CD4-positive, alpha-beta T cell treated with Interleukin-6 at 100 ng/mL for 8 hours (primary cell): ENCODE results near the gene AFG3L2.

Experiments
- DNase-seq: peaks from one replicate; pipeline ENCODE4 v3.0.0-alpha.2; 2020; ENCODE audit warnings: mixed read lengths, low spot score

Gene AFG3L2

DNA sequence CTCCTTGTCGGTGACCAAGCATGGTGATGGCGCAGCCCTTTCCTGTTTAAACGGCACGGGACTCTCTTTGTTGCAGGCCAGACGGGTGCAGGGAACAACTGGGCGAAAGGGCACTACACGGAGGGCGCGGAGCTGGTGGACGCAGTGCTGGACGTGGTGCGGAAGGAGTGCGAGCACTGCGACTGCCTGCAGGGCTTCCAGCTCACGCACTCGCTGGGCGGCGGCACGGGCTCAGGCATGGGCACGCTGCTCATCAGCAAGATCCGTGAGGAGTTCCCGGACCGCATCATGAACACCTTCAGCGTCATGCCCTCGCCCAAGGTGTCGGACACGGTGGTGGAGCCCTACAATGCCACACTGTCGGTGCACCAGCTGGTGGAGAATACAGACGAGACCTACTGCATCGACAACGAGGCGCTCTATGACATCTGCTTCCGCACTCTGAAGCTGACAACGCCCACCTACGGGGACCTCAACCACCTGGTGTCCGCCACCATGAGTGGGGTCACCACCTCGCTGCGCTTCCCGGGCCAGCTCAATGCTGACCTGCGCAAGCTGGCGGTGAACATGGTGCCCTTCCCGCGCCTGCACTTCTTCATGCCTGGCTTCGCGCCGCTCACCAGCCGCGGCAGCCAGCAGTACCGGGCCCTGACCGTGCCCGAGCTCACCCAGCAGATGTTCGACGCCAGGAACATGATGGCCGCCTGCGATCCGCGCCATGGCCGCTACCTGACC, 51.9 kb downstream of the AFG3L2 start:
- DNase-seq, result no peak

DNA sequence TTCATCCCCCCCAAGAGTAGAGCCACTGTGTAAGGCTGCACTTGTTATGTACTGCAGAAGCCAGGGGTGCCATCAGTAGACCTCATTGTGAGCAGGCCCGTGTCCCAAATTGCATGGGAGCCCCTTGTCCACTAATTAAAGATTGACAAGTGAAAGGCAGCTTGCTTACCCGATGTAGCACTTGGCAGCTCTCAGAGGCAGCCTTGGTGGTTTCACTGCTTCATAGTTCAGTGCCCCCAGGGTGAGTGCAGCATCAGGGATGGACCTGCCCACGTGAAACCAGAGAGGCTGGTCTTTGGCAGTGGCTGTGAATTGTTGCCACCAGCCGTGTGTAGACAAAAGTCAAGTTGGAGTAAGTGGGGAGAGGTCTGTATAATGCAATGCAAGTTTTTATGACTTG, 55.7 kb downstream of the AFG3L2 start:
- DNase-seq, result no peak

DNA sequence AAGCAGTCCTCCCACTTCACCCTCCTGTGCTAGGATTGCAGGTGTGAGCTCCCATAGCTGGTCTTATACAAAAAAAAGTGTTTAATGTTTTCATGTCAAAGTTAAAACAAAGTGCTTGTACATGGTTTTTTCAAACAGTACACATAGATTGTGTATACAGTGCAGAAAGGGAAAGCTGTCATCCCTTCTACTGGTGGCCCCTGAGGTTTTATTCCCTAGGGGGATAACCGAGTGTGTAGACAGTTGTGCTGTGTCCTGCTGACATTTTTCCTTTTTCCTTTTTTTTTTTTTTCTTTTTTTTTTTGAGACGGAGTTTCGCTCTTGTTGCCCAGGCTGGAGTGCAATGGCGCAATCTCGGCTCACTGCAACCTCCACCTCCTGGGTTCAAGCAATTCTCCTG, 58.2 kb downstream of the AFG3L2 start:
- DNase-seq, result no peak

DNA sequence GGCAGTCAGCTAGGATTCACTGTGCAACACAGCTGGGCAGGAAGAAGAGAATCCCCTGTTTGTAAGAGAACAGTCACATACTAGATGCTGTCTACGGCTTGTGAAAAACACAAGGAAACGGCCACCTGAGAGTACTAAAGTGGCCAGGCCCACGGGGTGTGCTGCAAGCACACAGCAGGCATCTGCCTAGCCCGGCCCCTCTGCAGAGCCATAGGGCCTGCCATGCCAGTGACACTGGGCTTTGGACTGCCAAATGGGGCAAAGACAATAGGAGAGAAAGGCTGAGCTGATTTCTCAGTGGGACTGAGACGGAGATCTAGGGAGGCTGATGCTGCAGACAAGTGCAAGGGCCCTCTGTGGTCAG, 58.7 kb downstream of the AFG3L2 start:
- DNase-seq, result no peak

DNA sequence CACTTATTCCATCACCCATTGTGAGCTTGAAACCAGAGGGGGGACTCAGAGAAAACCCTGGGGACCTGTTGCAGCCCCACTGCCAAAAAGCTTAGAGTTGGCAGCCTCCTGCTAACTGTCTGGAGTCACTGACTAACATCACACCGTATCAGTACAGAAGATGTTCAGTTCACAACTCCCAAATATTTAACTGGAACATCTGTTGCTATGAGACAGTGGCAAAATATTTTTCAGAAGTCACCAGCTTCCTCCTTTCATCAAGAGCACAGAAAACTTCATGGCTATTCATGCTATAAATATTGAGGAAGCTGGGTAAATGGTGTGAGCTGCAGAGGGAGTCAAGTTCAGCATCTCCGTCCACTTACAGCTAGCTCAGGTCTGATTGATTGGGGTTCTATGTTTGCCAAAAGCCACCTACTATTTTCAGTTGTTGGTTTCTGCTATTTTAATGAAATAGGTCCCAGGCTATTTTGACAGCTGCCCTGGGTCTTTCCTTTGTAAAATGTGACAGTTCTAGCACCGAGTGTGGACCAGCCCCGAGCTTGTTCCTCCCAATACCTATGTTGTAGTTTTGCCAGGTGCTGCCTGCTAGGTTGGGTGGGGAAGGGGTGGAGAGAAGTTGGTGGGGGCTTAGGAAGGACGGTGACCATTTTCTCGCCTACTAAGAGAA, 59.2 kb downstream of the AFG3L2 start:
- no peak for DNase-seq

DNA sequence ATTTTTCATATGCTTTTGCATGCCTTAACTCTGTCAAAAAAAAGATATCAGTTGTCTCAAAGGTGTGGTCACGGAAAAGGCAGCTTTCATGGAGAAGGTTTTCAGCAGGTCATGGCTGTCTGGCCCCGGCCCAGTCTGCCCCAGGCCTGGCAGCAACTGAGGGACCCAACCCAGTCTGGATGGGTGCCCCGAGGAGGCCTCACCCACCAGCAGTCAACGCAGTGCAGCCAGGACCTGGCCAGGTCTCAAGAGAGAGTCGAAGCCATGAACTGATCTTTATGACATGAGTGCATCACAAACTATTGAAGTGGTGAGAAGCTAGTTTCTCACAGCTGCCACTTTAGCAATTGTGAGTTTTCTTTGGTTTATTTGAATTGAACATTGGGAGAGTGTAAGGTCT, 61.1 kb downstream of the AFG3L2 start:
- DNase-seq, result no peak

DNA sequence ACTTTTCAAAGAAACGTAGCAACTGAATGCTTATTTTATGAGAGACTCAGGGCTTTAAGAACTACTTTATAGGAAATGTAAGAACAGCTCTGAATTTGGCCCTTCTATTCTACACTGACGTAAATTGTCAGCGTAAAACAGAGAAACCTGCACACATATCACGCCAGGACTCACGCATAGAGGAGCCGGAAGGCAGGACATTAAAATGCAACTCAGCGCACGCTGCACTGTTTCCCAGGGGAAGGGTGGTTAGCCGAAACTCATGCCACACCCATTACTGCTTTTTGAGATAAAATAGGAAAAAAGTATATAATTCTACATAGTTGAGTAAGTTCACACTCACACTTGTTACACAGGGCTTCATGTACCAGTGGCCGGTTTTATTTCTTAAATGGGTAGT, 61.5 kb downstream of the AFG3L2 start:
- no peak for DNase-seq

DNA sequence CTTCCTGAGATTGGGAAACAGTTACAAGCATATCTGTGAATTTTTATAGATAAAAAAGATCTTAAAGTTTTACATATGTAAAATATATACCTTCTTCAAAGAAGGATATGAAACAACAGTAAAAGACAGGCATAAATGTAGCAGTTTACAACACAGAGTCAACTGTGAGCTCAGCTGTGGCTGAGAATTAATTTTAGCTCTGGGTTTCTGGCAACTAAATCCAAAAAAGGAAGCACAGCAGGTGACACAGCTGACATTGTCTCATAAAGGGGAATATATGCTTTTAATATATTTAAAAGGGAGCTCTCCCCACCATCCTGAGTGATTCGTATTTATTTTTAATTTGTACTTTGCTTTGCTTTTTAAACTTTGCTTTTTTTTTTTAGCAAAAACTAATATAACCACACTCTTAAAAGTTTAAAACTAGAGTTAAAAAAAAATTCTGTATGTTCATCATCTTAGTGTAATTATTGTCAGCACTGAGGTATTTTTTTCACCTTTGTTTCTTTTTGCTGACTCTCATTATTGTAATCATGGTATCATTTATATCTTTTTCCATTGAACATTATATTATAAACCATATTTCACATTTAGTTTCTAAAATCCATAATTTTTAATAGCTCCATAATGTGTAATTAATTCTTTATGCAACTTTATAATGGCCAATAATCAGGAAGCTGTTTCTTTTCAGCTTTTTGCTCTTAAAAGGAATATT, 62.3 kb downstream of the AFG3L2 start:
- DNase-seq, result no peak

DNA sequence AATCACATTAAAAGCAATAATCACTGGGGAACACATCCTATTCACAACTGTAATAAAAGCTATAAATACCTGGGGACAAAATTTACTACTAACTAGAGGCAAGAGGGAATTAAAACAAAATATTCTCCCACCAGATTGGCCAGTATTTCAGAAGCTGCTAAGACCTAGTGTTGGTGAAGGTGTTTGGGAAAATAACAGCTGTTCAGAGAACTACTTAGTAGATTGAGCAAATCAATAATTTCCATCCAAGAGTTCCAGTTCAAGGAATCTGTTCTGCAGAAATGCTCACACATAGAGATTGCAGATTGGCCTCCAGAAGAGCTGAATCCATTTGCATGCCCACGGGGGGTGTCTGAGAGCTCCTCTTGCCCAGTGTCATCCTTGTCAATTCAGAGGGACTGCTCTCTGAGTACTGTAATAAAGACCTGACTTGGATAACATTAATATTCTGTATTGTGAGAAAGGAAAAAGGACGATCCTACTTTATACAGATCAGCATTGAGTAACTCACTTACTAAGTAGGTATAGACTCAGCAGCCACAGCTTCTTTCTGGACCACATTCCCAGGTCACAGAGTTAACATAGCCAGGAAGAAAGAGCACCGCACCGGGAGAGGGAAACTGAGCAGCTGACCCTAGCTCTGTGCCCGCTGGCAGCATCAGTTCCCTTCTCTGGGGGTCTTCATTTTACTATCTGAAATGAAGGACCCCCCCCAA, 63.3 kb downstream of the AFG3L2 start:
- no peak for DNase-seq

DNA sequence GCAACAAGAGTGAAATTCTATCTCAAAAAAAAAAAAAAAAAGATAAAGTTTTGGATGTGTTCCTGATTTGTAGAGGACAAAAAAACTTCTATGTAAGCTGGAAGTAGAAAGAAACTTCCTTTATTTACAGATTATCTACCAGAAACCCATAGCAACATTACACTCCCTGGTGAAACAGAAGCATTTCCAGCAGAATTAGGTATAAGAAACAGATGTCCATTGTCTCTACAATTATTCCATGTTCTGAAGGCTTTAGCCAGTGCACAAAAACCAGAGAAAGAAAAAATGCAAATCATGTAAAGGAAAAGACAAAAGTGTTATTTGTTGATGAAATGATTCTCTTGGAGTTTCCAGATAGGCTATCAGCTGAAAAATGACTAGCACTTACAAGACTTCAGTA, 64.1 kb downstream of the AFG3L2 start:
- DNase-seq, result no peak

DNA sequence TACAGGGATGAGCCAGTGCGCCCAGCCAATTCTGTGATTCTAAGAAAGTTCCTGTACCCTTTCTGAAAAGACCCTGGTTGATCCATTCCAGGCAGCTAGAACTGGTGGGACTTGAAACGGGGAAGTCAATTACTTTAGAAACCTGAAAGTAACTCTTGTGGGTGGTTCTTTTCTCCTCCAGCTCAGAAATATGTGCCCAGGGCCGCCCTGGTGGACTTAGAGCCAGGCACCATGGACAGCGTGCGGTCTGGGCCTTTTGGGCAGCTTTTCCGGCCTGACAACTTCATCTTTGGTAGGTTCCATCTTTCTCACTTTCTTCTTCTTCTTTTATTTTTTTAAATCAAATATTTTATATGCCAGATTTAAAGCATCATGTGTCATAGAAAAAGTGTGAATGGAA, 66.3 kb downstream of the AFG3L2 start:
- DNase-seq, result no peak

DNA sequence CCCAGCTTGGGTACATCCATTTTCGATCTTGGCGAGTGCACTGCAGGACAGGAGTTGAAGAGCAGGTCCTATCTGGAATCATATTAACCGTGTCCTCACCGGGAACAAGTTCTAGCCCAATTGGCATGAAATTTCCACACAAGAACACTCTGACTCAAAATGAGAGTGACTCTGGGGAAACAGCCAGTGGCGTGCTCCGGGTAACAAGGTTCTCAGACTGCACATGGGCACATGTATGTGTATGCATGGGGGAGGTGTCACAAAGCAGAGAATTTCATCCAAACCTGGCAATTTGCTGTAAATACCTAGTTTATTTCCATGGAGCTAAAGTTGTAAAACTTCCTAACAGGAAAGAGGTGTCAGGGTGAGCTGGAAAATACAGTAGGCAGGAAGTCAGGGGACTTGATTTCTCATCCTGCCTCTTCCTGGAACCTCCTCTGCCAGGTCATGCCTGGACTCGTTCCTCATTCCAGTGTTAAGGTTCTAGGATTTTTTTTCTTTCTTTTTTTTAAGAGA, 67.3 kb downstream of the AFG3L2 start:
- DNase-seq, result no peak

DNA sequence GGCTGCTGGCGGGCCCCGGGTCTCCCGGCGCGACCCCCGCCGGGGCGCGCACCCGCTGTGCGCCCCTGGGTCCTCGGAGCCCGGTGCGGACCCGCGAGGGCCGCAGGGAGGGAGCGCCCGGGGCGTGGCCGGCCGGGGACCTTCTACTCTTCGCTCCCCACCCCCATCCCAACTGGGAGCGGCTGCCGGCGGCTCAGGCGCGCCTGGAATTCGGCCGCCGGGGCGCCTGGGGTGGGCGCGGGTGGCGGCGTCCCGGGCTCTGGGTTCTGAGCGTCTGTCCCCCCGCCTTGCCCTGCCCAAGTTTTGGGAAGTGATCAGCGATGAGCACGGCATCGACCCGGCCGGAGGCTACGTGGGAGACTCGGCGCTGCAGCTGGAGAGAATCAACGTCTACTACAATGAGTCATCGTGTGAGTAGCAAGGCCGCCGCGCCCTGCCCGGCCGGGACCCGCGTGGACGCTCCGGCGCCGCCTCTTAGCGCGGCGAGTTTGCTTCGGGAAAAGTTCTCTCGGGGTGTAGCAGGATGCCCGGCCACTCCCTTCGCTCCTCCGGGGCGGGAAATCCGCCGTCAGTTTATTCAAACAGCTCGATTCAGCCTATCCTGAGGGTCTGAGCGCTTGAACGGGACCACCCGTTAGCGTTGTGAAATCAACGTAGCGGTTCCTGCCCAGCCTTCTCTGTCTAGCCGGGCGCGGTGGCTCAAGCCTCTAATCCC, 68.5 kb downstream of the AFG3L2 start:
- DNase-seq, result no peak

DNA sequence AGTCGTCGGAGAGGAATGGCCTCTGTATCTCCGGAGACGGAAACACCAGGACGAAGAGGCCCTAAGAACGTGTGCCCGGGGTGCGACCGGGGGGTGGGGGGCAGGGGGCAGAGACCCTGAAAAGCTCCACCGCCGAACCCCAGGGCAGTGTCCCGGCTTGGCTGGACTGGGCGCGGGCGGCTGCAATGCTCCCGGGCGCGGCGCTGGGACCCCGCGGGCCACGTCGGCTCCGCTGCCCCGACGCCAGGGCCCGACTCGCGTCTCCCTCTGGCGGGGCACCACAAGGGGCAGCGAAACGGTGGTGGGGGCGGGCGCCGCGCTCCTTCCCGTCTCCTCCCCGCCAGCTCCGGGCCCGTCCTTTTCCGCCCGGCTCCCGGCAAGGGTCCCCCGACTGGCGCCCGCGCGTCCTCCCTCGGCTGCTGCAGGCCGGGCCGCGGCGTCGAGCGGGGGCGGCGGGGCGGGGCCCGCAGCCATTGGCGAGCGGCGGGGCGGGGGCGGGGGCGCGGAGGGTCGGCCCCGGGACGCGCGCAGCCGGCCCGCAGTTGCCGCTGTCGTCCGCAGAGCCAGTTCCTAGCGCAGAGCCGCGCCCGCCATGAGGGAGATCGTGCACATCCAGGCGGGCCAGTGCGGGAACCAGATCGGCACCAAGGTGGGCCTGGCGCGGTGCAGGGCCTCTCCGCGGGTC, 69.2 kb downstream of the AFG3L2 start, which contains the start of gene TUBB6:
Gene TUBB6 (plus strand): TSS at position 541 of the 685 bp plus-strand sequence. CDS start 52 bp downstream, at position 593.
- DNase-seq, result no peak

DNA sequence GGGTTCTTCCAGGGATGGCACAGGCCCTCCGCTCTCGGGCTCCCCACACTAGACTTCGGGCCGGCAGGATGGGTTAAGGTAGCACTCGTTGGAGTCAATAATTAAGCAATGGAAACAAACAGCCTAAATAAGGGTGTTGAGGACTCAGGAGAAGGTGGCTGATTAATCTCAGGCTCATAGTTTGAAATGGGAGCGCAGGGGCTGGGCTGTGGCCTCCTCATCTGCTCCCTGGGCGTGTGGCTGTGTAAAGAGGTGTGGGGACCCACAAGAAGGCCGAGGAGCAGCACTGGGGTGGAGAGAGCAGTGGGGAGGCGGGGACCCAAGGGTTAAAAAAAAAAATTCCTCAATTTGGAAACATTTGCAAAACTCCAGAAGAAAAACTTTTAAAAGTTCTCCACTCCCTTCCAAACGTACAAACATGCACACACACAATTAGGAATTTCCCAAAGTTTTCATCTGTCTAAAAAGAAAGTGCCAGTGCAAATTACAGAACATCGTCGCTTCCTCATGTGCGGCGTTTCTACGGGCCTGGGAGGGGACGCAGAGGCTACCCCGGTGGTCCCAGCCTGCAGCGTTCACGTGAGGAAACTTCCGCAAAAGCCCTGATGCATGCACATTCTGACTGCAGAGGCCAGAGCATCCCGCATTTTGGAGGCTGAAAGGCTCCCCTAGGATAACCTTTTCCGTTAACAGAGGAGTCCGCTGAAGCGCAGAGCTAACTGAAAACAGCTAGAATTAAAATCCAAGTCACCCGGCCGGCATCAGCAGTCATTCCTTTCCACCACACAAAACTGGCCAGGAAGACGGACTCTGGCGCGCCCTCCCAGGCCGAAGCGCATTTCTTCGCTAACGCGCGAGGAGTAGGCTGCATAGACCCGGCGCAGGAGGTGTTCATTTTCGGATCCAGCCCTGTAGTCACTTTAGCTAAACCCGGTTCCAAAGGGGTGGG, 70.0 kb downstream of the AFG3L2 start:
- no peak for DNase-seq

DNA sequence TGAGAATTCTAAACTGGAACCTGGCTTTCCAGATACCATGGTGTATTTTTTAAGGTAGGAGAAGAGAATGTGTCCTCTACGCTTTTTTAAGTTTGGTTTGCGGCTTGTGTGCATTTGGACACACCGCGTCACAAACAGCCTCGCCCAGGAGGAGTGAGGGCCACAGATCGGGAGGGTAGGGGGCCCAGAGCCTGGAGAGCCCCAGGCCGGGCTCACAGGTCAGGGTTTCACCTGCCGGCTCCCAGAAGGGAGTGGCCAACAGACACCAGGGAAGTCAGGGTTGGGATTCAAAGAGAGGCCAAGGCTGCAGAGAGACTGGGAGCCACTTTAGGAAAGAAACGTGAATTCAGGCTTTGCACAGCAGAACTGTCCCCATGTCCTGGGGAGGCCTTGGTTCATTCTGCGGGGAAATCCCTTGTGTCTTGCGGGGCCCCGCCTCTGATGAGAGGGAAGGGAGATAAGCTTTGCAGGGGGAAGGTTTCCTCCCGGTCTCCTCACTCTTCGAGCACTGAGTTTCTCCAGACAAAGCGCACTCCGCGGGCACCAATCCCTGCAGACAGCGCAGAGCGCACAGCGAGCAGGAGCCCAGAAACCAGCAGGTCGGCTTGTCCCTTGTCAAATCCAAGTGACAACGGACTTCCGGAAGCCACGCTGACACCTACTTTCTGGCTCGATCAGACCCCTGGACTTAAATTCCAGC, 70.9 kb downstream of the AFG3L2 start:
- DNase-seq, result no peak

DNA sequence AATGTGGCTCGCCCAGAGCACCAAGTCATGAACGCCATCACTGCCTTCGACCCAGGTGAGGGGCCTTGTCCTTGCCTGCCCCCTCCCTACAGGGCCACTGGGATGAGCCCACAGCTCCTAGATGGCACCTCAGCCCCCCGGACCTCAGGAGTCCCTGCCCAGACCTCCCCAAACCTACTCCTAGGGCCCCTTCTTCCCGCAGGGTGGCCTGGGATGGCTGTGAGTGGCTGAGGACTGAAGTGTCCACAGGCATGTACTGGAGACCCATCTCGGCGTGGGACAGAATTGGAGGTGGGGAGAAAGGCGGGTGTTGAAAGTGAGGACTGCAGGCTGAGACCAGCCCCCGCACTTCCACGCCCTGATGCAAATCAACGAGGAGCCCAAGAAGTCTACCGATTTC, 71.8 kb downstream of the AFG3L2 start:
- DNase-seq, result no peak

DNA sequence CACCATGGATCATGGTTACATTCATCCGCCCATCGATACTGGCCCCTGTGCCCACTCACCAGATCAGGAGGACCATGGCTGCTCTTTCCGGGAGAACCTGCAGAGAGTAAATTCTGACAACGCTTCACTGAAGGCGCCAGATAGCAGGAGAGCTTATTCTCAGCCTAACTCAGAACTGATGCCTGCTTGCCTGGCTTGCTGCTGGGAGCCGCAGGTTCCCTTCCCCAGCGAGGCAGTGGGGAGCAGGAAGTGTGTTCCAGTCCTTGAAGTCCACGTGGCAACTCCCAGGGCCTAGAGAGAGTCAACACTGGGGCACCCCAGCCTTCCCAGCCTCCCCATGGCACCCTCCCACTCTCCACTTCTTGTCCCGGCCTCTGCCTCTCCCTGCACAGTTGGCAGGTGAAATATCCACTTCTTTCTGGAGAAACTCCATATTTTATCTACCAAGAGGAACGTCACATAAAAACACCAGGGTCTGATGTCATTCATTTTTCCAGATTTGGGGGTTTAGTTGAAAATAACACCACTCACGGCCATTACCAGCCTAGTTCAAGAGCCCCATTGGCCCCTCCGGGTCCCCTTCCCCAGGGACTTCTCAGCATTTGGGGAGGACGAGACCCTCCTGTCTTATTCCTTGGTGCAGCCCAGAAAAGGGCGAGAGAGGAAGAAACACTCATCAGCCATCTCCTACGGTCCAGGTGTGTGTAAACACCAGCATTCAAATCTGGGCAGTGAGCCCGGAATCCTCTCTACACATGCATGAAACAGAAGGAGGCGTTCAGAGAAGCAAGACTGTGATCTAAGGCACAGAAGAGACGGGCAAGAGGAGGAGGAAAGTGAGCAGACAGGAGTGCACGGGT, 72.4 kb downstream of the AFG3L2 start:
- no peak for DNase-seq
